GM23338 (cell line): ENCODE results near the gene FOXN1. TPM values are rescaled to one million over a fixed set of nuclear protein-coding genes. Genes with fewer than 3 reads are reported as not detected.

Source experiments
- ATAC-seq: fragments of 200-7000 bp; cut with Tn5 transposase; 3 replicates; pipeline ENCODE4 v1.9.1; 2020
- DNase-seq: peaks from one replicate; pipeline ENCODE4 v3.0.0-alpha.2; 2015; ENCODE audit warnings: low spot score
- H2AFZ ChIP-seq: fragments of 200-600 bp; sonication (generic); 2 replicates; pipeline ENCODE4 v1.8.0; 2016; ENCODE audit warnings: antibody characterized with exemption, mild to moderate bottlenecking, moderate library complexity
- H3F3A ChIP-seq: fragments of 200-600 bp; sonication (generic); replicated peaks from 2 replicates; pipeline ENCODE4 v1.8.0; 2017; ENCODE audit warnings: antibody characterized with exemption, mixed run types, low read depth
- H3K27ac ChIP-seq: fragments of 200-600 bp; sonication (generic); 2 replicates; pipeline ENCODE4 v1.6.1; 2016; ENCODE audit warnings: low read depth
- H3K27me3 ChIP-seq: fragments of 200-600 bp; sonication (generic); 2 replicates; pipeline ENCODE4 v1.8.0; 2016; ENCODE audit warnings: mild to moderate bottlenecking, mixed run types, moderate library complexity; ENCODE audit not compliant: insufficient read depth
- H3K36me3 ChIP-seq: fragments of 200-600 bp; sonication (generic); 2 replicates; pipeline ENCODE4 v1.8.0; 2016; ENCODE audit warnings: mild to moderate bottlenecking; ENCODE audit not compliant: insufficient read depth
- H3K4me1 ChIP-seq: fragments of 200-600 bp; sonication (generic); 2 replicates; pipeline ENCODE4 v1.8.0; 2016; ENCODE audit warnings: mild to moderate bottlenecking, moderate library complexity; ENCODE audit not compliant: insufficient read depth
- H3K4me2 ChIP-seq: fragments of 200-600 bp; sonication (generic); 2 replicates; pipeline ENCODE4 v1.7.1; 2017; ENCODE audit warnings: mixed run types
- H3K4me3 ChIP-seq: fragments of 200-600 bp; sonication (generic); 2 replicates; pipeline ENCODE4 v1.6.1; 2016; ENCODE audit warnings: mixed run types
- H3K79me2 ChIP-seq: fragments of 200-600 bp; sonication (generic); replicated peaks from 2 replicates; pipeline ENCODE4 v1.8.0; 2017; ENCODE audit warnings: mild to moderate bottlenecking; ENCODE audit not compliant: insufficient read depth
- H3K9me2 ChIP-seq: fragments of 200-600 bp; sonication (generic); 2 replicates; pipeline ENCODE4 v1.8.0; 2017; ENCODE audit not compliant: insufficient read depth
- H4K20me1 ChIP-seq: fragments of 200-600 bp; sonication (generic); replicated peaks from 2 replicates; pipeline ENCODE4 v1.8.0; 2017; ENCODE audit warnings: mild to moderate bottlenecking; ENCODE audit not compliant: insufficient read depth
- H3K27ac Mint-ChIP-seq: 2 replicates; pipeline ENCODE4 v1.8.0; 2020; ENCODE audit warnings: inconsistent platforms, mild to moderate bottlenecking, moderate library complexity, mixed read lengths
- H3K27me3 Mint-ChIP-seq: 3 replicates; pipeline ENCODE4 v1.8.0; 2022; ENCODE audit warnings: low read depth, mild to moderate bottlenecking, moderate library complexity, mixed read lengths, inconsistent platforms; ENCODE audit not compliant: insufficient read depth, poor library complexity
- H3K36me3 Mint-ChIP-seq: 3 replicates; pipeline ENCODE4 v1.8.0; 2021; ENCODE audit warnings: low read depth, mild to moderate bottlenecking, inconsistent platforms, moderate library complexity, mixed read lengths
- H3K4me1 Mint-ChIP-seq: 3 replicates; pipeline ENCODE4 v1.8.0; 2020; ENCODE audit warnings: mild to moderate bottlenecking, inconsistent platforms, mixed read lengths
- H3K4me3 Mint-ChIP-seq: 3 replicates; pipeline ENCODE4 v1.8.0; 2021; ENCODE audit warnings: moderate library complexity, mild to moderate bottlenecking, inconsistent platforms, mixed read lengths
- H3K9me3 Mint-ChIP-seq: 3 replicates; pipeline ENCODE4 v1.8.0; 2020; ENCODE audit warnings: moderate library complexity, mild to moderate bottlenecking, inconsistent platforms, mixed read lengths
- CREB1 ChIP-seq: fragments of 250-450 bp; sonication (Bioruptor Pico); IDR thresholded peaks from 2 replicates; pipeline ENCODE4 v1.5.0; 2020; ENCODE audit warnings: low read depth, mild to moderate bottlenecking, moderate library complexity
- EZH2 ChIP-seq: fragments of 200-600 bp; sonication (generic); IDR thresholded peaks from one replicate; pipeline ENCODE4 v1.8.0; 2017; ENCODE audit warnings: antibody characterized with exemption, mild to moderate bottlenecking, low read depth; ENCODE audit not compliant: unreplicated experiment
- EZH2phosphoT487 ChIP-seq: fragments of 200-600 bp; sonication (generic); IDR thresholded peaks from one replicate; pipeline ENCODE4 v1.8.1; 2018; ENCODE audit warnings: antibody characterized with exemption; ENCODE audit not compliant: unreplicated experiment
- JUNB ChIP-seq: IDR thresholded peaks from one replicate; pipeline ENCODE4 v1.6.1; 2016; ENCODE audit warnings: antibody characterized with exemption; ENCODE audit not compliant: unreplicated experiment
- NANOG ChIP-seq: IDR thresholded peaks from 2 replicates; pipeline ENCODE4 v1.6.1; 2016; ENCODE audit warnings: antibody characterized with exemption, borderline replicate concordance
- POLR2AphosphoS5 ChIP-seq: IDR thresholded peaks from 2 replicates; pipeline ENCODE4 v1.6.1; 2016; ENCODE audit warnings: antibody characterized with exemption, low read depth
- STAT1 ChIP-seq: IDR thresholded peaks from one replicate; pipeline ENCODE4 v1.6.1; 2016; ENCODE audit warnings: antibody characterized with exemption; ENCODE audit not compliant: unreplicated experiment
- ZNF114 ChIP-seq: fragments of 250-450 bp; sonication (Bioruptor Pico); IDR thresholded peaks from 2 replicates; pipeline ENCODE4 v1.5.0; 2020; ENCODE audit warnings: mild to moderate bottlenecking, moderate library complexity
- ZNF331 ChIP-seq: fragments of 250-450 bp; sonication (Bioruptor Pico); IDR thresholded peaks from 2 replicates; pipeline ENCODE4 v1.5.0; 2020; ENCODE audit warnings: low read depth, mild to moderate bottlenecking, moderate library complexity
- polyA plus RNA-seq: library from polyadenylated mRNA; unstranded; fragments of >200 nt; fragmentation: Nextera tagmentation; extraction: Ambion mirVana; gene quantifications from 2 replicates; pipeline ENCODE4 v1.2.1, GENCODE V29; 2016
- total RNA-seq: library from RNA; depleted of rRNA; stranded (reverse); fragments of >200 nt; shearing (Covaris generic); gene quantifications from 2 replicates; pipeline ENCODE4 v1.2.3, GENCODE V29; 2014
- TF ChIP-seq, protein P1 (sequence below): IDR thresholded peaks from one replicate; pipeline ENCODE4 v1.6.1; 2018; ENCODE audit warnings: antibody characterized with exemption; ENCODE audit not compliant: unreplicated experiment
- TF ChIP-seq, protein P2 (sequence below): IDR thresholded peaks from 2 replicates; pipeline ENCODE4 v1.6.1; 2016; ENCODE audit warnings: antibody characterized with exemption
- TF ChIP-seq, protein P3 (sequence below), 2 experiments: fragments of 200-600 bp in 1 of 2; sonication (generic) in 1 of 2; conservative IDR thresholded peaks; 2 replicates each; pipeline versions ENCODE4 v1.5.1 to v1.6.1; 2016 to 2017; ENCODE audit warnings: antibody characterized with exemption in 2 of 2, low read depth in 2 of 2, mild to moderate bottlenecking in 2 of 2, moderate library complexity in 1 of 2
- TF ChIP-seq, protein P4 (sequence below): fragments of 250-450 bp; sonication (Bioruptor Pico); IDR thresholded peaks from 2 replicates; pipeline ENCODE4 v1.5.0; 2020; ENCODE audit warnings: mild to moderate bottlenecking, moderate library complexity

The FOXN1 gene
- total and polyA plus RNA-seq, 2 experiments from 2014 or later: not detected

DNA sequence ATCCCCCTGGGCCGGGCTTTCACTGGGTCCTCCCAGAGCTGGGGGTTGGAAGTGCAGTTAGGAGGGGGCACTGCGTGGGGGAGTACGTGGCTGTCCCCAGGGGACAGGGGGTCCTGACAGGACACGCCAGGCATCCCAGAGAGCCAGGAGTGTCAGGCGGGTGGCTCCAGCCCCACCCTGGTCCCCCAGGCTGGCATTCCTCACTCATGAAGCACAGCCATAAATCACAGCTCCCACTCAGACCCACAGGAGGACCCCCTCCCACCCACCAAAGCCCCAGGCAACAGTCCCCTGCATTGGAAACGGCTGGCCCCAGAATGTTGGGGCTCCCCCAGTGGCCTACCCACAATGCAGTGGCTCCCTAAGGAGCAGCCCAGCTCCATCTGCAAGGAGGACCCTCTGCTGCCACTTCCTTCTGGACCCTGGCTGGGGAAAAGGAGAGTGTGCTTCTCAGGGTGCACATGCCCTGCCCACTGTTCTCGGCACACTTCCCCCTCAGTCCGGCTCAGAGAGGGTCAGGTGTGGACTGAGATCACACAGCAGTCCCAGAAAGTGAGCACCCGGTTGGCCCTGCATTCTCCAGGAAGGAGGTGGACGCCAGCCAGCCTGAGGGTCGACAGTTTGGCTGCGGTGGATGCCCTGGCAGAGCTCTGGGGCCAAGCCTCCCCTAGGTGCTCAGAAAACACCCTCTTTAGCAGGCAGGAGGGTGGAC is 7.3 kb upstream of the FOXN1 start:
- Mint-ChIP-seq H3K27me3 (peaks cover 14% of the 10 kb centered on the region), H3K9me3 (no peaks in the 10 kb centered on the region; the same call in 2 of the 3 replicates), H3K4me3 (no peak overlapping the region), H3K27ac (no peak overlapping the region), H3K36me3 (no peaks in the 10 kb centered on the region), H3K4me1 (peaks cover 28% of the 10 kb centered on the region)
- Histone ChIP-seq H3K4me1 (peaks cover 11% of the 10 kb centered on the region; the same call in 1 of the 2 replicates), H2AFZ (peak overlapping the region; percentile 74; the same call in 1 of the 2 replicates), H3K27me3 (no peaks in the 10 kb centered on the region), H3K79me2 (no peaks in the 10 kb centered on the region), H3K4me3 (no peak overlapping the region), H3K27ac (no peak overlapping the region), H3K36me3 (no peaks in the 10 kb centered on the region), H4K20me1 (no peaks in the 10 kb centered on the region), H3K9me2 (no peaks in the 10 kb centered on the region), H3K4me2 (peak overlapping the region; percentile 62), H3F3A (no peaks in the 10 kb centered on the region)
- DNase-seq (no peak), ATAC-seq (no peak)
- TF ChIP-seq, protein P1, sequence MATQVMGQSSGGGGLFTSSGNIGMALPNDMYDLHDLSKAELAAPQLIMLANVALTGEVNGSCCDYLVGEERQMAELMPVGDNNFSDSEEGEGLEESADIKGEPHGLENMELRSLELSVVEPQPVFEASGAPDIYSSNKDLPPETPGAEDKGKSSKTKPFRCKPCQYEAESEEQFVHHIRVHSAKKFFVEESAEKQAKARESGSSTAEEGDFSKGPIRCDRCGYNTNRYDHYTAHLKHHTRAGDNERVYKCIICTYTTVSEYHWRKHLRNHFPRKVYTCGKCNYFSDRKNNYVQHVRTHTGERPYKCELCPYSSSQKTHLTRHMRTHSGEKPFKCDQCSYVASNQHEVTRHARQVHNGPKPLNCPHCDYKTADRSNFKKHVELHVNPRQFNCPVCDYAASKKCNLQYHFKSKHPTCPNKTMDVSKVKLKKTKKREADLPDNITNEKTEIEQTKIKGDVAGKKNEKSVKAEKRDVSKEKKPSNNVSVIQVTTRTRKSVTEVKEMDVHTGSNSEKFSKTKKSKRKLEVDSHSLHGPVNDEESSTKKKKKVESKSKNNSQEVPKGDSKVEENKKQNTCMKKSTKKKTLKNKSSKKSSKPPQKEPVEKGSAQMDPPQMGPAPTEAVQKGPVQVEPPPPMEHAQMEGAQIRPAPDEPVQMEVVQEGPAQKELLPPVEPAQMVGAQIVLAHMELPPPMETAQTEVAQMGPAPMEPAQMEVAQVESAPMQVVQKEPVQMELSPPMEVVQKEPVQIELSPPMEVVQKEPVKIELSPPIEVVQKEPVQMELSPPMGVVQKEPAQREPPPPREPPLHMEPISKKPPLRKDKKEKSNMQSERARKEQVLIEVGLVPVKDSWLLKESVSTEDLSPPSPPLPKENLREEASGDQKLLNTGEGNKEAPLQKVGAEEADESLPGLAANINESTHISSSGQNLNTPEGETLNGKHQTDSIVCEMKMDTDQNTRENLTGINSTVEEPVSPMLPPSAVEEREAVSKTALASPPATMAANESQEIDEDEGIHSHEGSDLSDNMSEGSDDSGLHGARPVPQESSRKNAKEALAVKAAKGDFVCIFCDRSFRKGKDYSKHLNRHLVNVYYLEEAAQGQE: no peak
- no peak for TF ChIP-seq EZH2
- no peak for TF ChIP-seq STAT1
- no peak for TF ChIP-seq JUNB
- TF ChIP-seq, protein P2, sequence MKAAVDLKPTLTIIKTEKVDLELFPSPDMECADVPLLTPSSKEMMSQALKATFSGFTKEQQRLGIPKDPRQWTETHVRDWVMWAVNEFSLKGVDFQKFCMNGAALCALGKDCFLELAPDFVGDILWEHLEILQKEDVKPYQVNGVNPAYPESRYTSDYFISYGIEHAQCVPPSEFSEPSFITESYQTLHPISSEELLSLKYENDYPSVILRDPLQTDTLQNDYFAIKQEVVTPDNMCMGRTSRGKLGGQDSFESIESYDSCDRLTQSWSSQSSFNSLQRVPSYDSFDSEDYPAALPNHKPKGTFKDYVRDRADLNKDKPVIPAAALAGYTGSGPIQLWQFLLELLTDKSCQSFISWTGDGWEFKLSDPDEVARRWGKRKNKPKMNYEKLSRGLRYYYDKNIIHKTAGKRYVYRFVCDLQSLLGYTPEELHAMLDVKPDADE: no peak
- no peak for TF ChIP-seq NANOG
- no peak for TF ChIP-seq ZNF331
- no peak for TF ChIP-seq CREB1 (CRISPR knock-in tag)
- no peak for TF ChIP-seq POLR2AphosphoS5
- TF ChIP-seq, protein P3, sequence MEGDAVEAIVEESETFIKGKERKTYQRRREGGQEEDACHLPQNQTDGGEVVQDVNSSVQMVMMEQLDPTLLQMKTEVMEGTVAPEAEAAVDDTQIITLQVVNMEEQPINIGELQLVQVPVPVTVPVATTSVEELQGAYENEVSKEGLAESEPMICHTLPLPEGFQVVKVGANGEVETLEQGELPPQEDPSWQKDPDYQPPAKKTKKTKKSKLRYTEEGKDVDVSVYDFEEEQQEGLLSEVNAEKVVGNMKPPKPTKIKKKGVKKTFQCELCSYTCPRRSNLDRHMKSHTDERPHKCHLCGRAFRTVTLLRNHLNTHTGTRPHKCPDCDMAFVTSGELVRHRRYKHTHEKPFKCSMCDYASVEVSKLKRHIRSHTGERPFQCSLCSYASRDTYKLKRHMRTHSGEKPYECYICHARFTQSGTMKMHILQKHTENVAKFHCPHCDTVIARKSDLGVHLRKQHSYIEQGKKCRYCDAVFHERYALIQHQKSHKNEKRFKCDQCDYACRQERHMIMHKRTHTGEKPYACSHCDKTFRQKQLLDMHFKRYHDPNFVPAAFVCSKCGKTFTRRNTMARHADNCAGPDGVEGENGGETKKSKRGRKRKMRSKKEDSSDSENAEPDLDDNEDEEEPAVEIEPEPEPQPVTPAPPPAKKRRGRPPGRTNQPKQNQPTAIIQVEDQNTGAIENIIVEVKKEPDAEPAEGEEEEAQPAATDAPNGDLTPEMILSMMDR (conservative IDR thresholded peaks at IDR 0.05; ENCODE audit: low read depth in 2 of 2): no peak
- TF ChIP-seq EZH2phosphoT487: no peak
- TF ChIP-seq, protein P4, sequence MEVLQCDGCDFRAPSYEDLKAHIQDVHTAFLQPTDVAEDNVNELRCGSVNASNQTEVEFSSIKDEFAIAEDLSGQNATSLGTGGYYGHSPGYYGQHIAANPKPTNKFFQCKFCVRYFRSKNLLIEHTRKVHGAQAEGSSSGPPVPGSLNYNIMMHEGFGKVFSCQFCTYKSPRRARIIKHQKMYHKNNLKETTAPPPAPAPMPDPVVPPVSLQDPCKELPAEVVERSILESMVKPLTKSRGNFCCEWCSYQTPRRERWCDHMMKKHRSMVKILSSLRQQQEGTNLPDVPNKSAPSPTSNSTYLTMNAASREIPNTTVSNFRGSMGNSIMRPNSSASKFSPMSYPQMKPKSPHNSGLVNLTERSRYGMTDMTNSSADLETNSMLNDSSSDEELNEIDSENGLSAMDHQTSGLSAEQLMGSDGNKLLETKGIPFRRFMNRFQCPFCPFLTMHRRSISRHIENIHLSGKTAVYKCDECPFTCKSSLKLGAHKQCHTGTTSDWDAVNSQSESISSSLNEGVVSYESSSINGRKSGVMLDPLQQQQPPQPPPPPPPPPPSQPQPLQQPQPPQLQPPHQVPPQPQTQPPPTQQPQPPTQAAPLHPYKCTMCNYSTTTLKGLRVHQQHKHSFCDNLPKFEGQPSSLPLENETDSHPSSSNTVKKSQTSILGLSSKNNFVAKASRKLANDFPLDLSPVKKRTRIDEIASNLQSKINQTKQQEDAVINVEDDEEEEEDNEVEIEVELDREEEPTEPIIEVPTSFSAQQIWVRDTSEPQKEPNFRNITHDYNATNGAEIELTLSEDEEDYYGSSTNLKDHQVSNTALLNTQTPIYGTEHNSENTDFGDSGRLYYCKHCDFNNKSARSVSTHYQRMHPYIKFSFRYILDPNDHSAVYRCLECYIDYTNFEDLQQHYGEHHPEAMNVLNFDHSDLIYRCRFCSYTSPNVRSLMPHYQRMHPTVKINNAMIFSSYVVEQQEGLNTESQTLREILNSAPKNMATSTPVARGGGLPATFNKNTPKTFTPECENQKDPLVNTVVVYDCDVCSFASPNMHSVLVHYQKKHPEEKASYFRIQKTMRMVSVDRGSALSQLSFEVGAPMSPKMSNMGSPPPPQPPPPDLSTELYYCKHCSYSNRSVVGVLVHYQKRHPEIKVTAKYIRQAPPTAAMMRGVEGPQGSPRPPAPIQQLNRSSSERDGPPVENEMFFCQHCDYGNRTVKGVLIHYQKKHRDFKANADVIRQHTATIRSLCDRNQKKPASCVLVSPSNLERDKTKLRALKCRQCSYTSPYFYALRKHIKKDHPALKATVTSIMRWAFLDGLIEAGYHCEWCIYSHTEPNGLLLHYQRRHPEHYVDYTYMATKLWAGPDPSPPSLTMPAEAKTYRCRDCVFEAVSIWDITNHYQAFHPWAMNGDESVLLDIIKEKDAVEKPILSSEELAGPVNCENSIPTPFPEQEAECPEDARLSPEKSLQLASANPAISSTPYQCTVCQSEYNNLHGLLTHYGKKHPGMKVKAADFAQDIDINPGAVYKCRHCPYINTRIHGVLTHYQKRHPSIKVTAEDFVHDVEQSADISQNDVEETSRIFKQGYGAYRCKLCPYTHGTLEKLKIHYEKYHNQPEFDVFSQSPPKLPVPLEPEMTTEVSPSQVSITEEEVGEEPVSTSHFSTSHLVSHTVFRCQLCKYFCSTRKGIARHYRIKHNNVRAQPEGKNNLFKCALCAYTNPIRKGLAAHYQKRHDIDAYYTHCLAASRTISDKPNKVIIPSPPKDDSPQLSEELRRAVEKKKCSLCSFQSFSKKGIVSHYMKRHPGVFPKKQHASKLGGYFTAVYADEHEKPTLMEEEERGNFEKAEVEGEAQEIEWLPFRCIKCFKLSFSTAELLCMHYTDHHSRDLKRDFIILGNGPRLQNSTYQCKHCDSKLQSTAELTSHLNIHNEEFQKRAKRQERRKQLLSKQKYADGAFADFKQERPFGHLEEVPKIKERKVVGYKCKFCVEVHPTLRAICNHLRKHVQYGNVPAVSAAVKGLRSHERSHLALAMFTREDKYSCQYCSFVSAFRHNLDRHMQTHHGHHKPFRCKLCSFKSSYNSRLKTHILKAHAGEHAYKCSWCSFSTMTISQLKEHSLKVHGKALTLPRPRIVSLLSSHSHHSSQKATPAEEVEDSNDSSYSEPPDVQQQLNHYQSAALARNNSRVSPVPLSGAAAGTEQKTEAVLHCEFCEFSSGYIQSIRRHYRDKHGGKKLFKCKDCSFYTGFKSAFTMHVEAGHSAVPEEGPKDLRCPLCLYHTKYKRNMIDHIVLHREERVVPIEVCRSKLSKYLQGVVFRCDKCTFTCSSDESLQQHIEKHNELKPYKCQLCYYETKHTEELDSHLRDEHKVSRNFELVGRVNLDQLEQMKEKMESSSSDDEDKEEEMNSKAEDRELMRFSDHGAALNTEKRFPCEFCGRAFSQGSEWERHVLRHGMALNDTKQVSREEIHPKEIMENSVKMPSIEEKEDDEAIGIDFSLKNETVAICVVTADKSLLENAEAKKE: no peak
- no peak for TF ChIP-seq ZNF114
